Spleen (tissue), 11 donors: ENCODE measurements around the gene CYP4F22. TPM values are rescaled to one million over a fixed set of nuclear protein-coding genes. Genes with fewer than 3 reads are reported as not detected.

Experiments used
- DNase-seq: peaks from one replicate; pipeline ENCODE4 v3.0.0-alpha.2; 2020
- H3K27ac ChIP-seq, 8 donors: fragments of 200-600 bp; sonication (generic) in 7 of 8; 1 replicate in 4 of 8; 2 replicates in 4 of 8; pipeline versions ENCODE4 v1.5.0 to v1.8.0; 2016 to 2021; ENCODE audit warnings: inconsistent platforms in 4 of 8, mild to moderate bottlenecking in 4 of 8, moderate library complexity in 1 of 8
- H3K27me3 ChIP-seq, 7 donors: fragments of 200-600 bp; sonication (generic) in 6 of 7; replicated peaks in 1 of 7; 1 replicate in 4 of 7; 2 replicates in 3 of 7; pipeline versions ENCODE4 v1.5.0 to v1.8.0; 2016 to 2021; ENCODE audit warnings: inconsistent platforms in 3 of 7, mild to moderate bottlenecking in 1 of 7
- H3K36me3 ChIP-seq, 6 donors: fragments of 200-600 bp; sonication (generic) in 5 of 6; 1 replicate in 4 of 6; 2 replicates in 2 of 6; pipeline versions ENCODE4 v1.5.0 to v1.8.0; 2016 to 2021; ENCODE audit warnings: inconsistent platforms in 2 of 6
- H3K4me1 ChIP-seq, 6 donors: fragments of 200-600 bp; sonication (generic) in 5 of 6; 1 replicate in 3 of 6; 2 replicates in 3 of 6; pipeline versions ENCODE4 v1.5.0 to v1.8.0; 2016 to 2021; ENCODE audit warnings: inconsistent platforms in 3 of 6
- H3K4me3 ChIP-seq, 8 donors: fragments of 200-600 bp; sonication (generic) in 7 of 8; 1 replicate in 4 of 8; 2 replicates in 4 of 8; pipeline versions ENCODE4 v1.5.0 to v1.8.0; 2016 to 2021; ENCODE audit warnings: inconsistent platforms in 4 of 8, mild to moderate bottlenecking in 4 of 8, moderate library complexity in 2 of 8
- H3K9me3 ChIP-seq, 8 donors: fragments of 200-600 bp; sonication (generic) in 7 of 8; 1 replicate in 4 of 8; 2 replicates in 4 of 8; pipeline versions ENCODE4 v1.5.0 to v1.8.0; 2016 to 2021; ENCODE audit warnings: inconsistent platforms in 4 of 8
- CTCF ChIP-seq, 11 experiments: fragments of 200-600 bp in 7 of 11; fragments of 450-650 bp in 4 of 11; sonication (generic) in 4 of 11; IDR thresholded peaks in 8 of 11; conservative IDR thresholded peaks in 3 of 11; 1 replicate in 7 of 11; 2 replicates in 4 of 11; pipeline versions ENCODE4 v1.4.0 to v1.8.0; 2016 to 2021; ENCODE audit warnings: antibody characterized with exemption in 11 of 11, inconsistent platforms in 4 of 11, mild to moderate bottlenecking in 1 of 11
- POLR2A ChIP-seq, 3 donors: fragments of 450-650 bp; IDR thresholded peaks; one replicate each; pipeline ENCODE4 v1.5.1; 2017; ENCODE audit warnings: antibody characterized with exemption in 3 of 3, mild to moderate bottlenecking in 1 of 3
- POLR2AphosphoS5 ChIP-seq, 3 donors: sonication (generic); formaldehyde crosslinking; IDR thresholded peaks; one replicate each; pipeline ENCODE4 v1.5.1; 2017; ENCODE audit warnings: antibody characterized with exemption in 3 of 3
- WGBS, 5 donors: extraction: QIAGEN DNeasy Blood & Tissue Kit in 3 of 5; methylation state at CpG; one replicate each; pipeline versions ENCODE4 v1.1.5 to v1.1.7; 2013 to 2018; 5-methylcytosine and 5-hydroxymethylcytosine counted together
- intact Hi-C: fragments of 100-400 bp; cut with DNase I; formaldehyde crosslinking; loops from one replicate; pipeline ENCODE4 v1.15.0; 2023; ENCODE audit warnings: low total_unique reads
- polyA plus RNA-seq, 3 donors: library from polyadenylated mRNA; stranded (reverse); fragments of 200-250 nt; gene quantifications; one replicate each; pipeline ENCODE4 v1.2.1, GENCODE V29; 2013
- total RNA-seq, 7 donors: library from RNA; depleted of rRNA in 3 of 7; stranded (reverse); fragments of >200 nt in 3 of 7; fragmentation: NEBNext Ultra II Directional in 4 of 7; extraction: Animal tissue kit (Norgen Biotek cat#: 25700) in 4 of 7; gene quantifications; one replicate each; pipeline versions ENCODE4 v1.1.0 to v1.2.1, GENCODE V29; 2016 to 2021
- donor health status: healthy with polysubstance abuse.
- donor health status: DM: no; HTN: no; CAD: no; lungs with moderate emphysema.
- donor health status: DM: no; HTN: no; CAD: no.
- donor health status: Bipolar disorder and iron deficiency.
- donor health status: healthy.
- donor health status: DM: no; HTN: no; CAD: no.
- donor health status: DM: yes; HTN: yes; CAD: no.

Gene CYP4F22
- total and polyA plus RNA-seq, 10 donors: 0.10 to 1.2 (median 0.29) TPM; not detected in 2

- no peak overlapping the region for H3K27ac ChIP-seq
- TF ChIP-seq POLR2A (IDR thresholded peaks at IDR 0.05): no peak
- TF ChIP-seq POLR2AphosphoS5 (IDR thresholded peaks at IDR 0.05): no peak
- no peak for TF ChIP-seq CTCF (IDR thresholded peaks at IDR 0.05 in 8 of 11, conservative IDR thresholded peaks at IDR 0.05 in 3 of 11)
- intact Hi-C loops: no loop called here
- WGBS, 5 donors: 85 to 88% (median 86%) methylated on average over 7 of the region's 7 CpGs
- no peak overlapping the region for H3K4me3 ChIP-seq
- H3K36me3 ChIP-seq: no peaks in the 10 kb centered on the region
- peaks cover 0 to 63% (median 13%) of the 10 kb centered on the region in 7 donors for H3K27me3 ChIP-seq
- DNase-seq: peak; percentile 29
- H3K9me3 ChIP-seq: no peaks in the 10 kb centered on the region
- H3K4me1 ChIP-seq: peaks cover 0 to 9% (median 2%) of the 10 kb centered on the region in 6 donors
These were observed 56.3 kb downstream of the CYP4F22 start for GRCh38 chr19:15564534-15565168.

- H3K27me3 ChIP-seq: peaks cover 0 to 42% (median 6%) of the 10 kb centered on the region in 7 donors
- no peaks in the 10 kb centered on the region for H3K36me3 ChIP-seq
- no peaks in the 10 kb centered on the region for H3K9me3 ChIP-seq
- no peaks in the 10 kb centered on the region for H3K4me1 ChIP-seq
- H3K4me3 ChIP-seq: no peak overlapping the region
- DNase-seq: no peak
- intact Hi-C loops: no loop called here
- TF ChIP-seq POLR2AphosphoS5 (IDR thresholded peaks at IDR 0.05) (no peak), POLR2A (IDR thresholded peaks at IDR 0.05) (no peak), CTCF (IDR thresholded peaks at IDR 0.05 in 8 of 11, conservative IDR thresholded peaks at IDR 0.05 in 3 of 11) (no peak)
- H3K27ac ChIP-seq: no peak overlapping the region
- WGBS, 5 donors: 83 to 90% (median 87%) methylated on average over 3 of the region's 3 CpGs
These were observed 62.1 kb downstream of the CYP4F22 start for GRCh38 chr19:15570420-15570819.

- Histone ChIP-seq H3K9me3 (no peaks in the 10 kb centered on the region), H3K4me1 (no peaks in the 10 kb centered on the region), H3K27me3 (peaks cover 0 to 13% (median 0%) of the 10 kb centered on the region in 7 donors), H3K4me3 (no peak overlapping the region), H3K27ac (no peak overlapping the region), H3K36me3 (no peaks in the 10 kb centered on the region)
- intact Hi-C loops: no loop called here
- 65 to 100% (median 67%) methylated on average over 1 to 6 of the region's 6 CpGs for WGBS, 5 donors
- no peak for TF ChIP-seq POLR2A (IDR thresholded peaks at IDR 0.05)
- TF ChIP-seq POLR2AphosphoS5 (IDR thresholded peaks at IDR 0.05): no peak
- no peak for TF ChIP-seq CTCF (IDR thresholded peaks at IDR 0.05 in 8 of 11, conservative IDR thresholded peaks at IDR 0.05 in 3 of 11)
- DNase-seq: no peak
These were observed 67.1 kb downstream of the CYP4F22 start for GRCh38 chr19:15575406-15575805.

- Histone ChIP-seq H3K4me1 (no peaks in the 10 kb centered on the region), H3K4me3 (no peak overlapping the region), H3K36me3 (no peaks in the 10 kb centered on the region), H3K27me3 (peaks cover 0 to 17% (median 0%) of the 10 kb centered on the region in 7 donors), H3K9me3 (no peaks in the 10 kb centered on the region), H3K27ac (no peak overlapping the region)
- no peak for DNase-seq
- intact Hi-C loops: no loop called here
- no peak for TF ChIP-seq POLR2A (IDR thresholded peaks at IDR 0.05)
- no peak for TF ChIP-seq POLR2AphosphoS5 (IDR thresholded peaks at IDR 0.05)
- TF ChIP-seq CTCF (IDR thresholded peaks at IDR 0.05 in 8 of 11, conservative IDR thresholded peaks at IDR 0.05 in 3 of 11): no peak
- WGBS, 5 donors: 72 to 81% (median 75%) methylated on average over 12 of the region's 12 CpGs
These were observed 68.3 kb downstream of the CYP4F22 start for GRCh38 chr19:15576526-15577156.
